Ovary (tissue), 9 donors: ENCODE measurements around the gene PBX1. TPM values are rescaled to one million over a fixed set of nuclear protein-coding genes. Genes with fewer than 3 reads are reported as not detected.
A peak's percentile ranks its signal among the peaks of the same experiment; 100 is the strongest.

ENCODE experiments used
- DNase-seq, 5 donors: peaks; one replicate each; pipeline ENCODE4 v3.0.0-alpha.2; 2019 to 2020
- H3K27ac ChIP-seq, 2 donors: fragments of 200-600 bp; one replicate each; pipeline versions ENCODE4 v1.5.1 to v1.8.0; 2019 to 2022
- H3K27me3 ChIP-seq: fragments of 200-600 bp; one replicate; pipeline ENCODE4 v1.8.0; 2022
- H3K36me3 ChIP-seq: fragments of 200-600 bp; sonication (generic); one replicate; pipeline ENCODE4 v1.5.1; 2019
- H3K4me1 ChIP-seq: one replicate; pipeline ENCODE4 v1.8.1; 2013; ENCODE audit warnings: mild to moderate bottlenecking, moderate library complexity; ENCODE audit not compliant: insufficient read depth
- H3K4me3 ChIP-seq: fragments of 200-600 bp; sonication (generic); one replicate; pipeline ENCODE4 v1.5.1; 2017
- H3K9me3 ChIP-seq, 2 donors: fragments of 200-600 bp in 1 of 2; sonication (generic) in 1 of 2; one replicate each; pipeline versions ENCODE4 v1.5.1 to v1.8.1; 2013 to 2019; ENCODE audit warnings: mild to moderate bottlenecking in 1 of 2, moderate library complexity in 1 of 2
- CTCF ChIP-seq, 3 donors: fragments of 450-650 bp in 2 of 3; fragments of 200-600 bp in 1 of 3; IDR thresholded peaks; one replicate each; pipeline versions ENCODE4 v1.5.1 to v1.8.0; 2016 to 2022; ENCODE audit warnings: antibody characterized with exemption in 3 of 3, mild to moderate bottlenecking in 1 of 3
- EP300 ChIP-seq: sonication (generic); formaldehyde crosslinking; IDR thresholded peaks from one replicate; pipeline ENCODE4 v1.6.1; 2017; ENCODE audit warnings: antibody characterized with exemption
- POLR2A ChIP-seq: fragments of 450-650 bp; IDR thresholded peaks from one replicate; pipeline ENCODE4 v1.6.1; 2017; ENCODE audit warnings: antibody characterized with exemption, mild to moderate bottlenecking, moderate library complexity
- WGBS, 3 donors: extraction: QIAGEN DNeasy Blood & Tissue Kit in 1 of 3; methylation state at CpG; one replicate each; pipeline versions ENCODE4 v1.1.5 to v1.1.7; 2013 to 2017; 5-methylcytosine and 5-hydroxymethylcytosine counted together
- intact Hi-C, 4 donors: fragments of 100-400 bp; cut with DNase I; formaldehyde crosslinking; loops; one replicate each; pipeline versions ENCODE4 v1.11.0 to v1.15.1; 2022 to 2023
- polyA plus RNA-seq, 2 donors: library from polyadenylated mRNA; stranded (reverse); fragments of 200-250 nt in 1 of 2; fragments of 350-450 nt in 1 of 2; fragmentation: Illumina TruSeq in 1 of 2; extraction: RNeasy Lipid Tissue Mini Kit (QIAGEN cat#74804) in 1 of 2; gene quantifications; one replicate each; pipeline ENCODE4 v1.2.3, GENCODE V29; 2013 to 2014
- total RNA-seq, 7 donors: library from RNA; depleted of rRNA in 2 of 7; stranded (reverse); fragments of >200 nt in 2 of 7; fragmentation: NEBNext Ultra II Directional in 3 of 7; extraction: Animal tissue kit (Norgen Biotek cat#: 25700) in 3 of 7; gene quantifications; one replicate each; pipeline versions ENCODE4 v1.1.0 to v1.2.4, GENCODE V29; 2016 to 2023
- donor health status: DM: no; HTN: no; CAD: no; lungs with moderate emphysema.
- donor health status: DM: no; HTN: no; CAD: no.
- donor health status: Bipolar disorder and iron deficiency.
- donor health status: DM: yes; HTN: yes; CAD: no.
- donor health status: DM: no; HTN: no; CAD: no.
- donor health status: DM: yes; HTN: yes; CAD: no.

Gene PBX1
- total and polyA plus RNA-seq, 9 donors: 43.7 to 220 (median 142) TPM

GRCh38 chr1:164723296-164723798 lies 164.4 kb downstream of the PBX1 start:
- H3K27me3 ChIP-seq: no peaks in the 10 kb centered on the region
- no peak overlapping the region for H3K27ac ChIP-seq
- no peak overlapping the region for H3K4me3 ChIP-seq
- no peaks in the 10 kb centered on the region for H3K9me3 ChIP-seq
- intact Hi-C loops: loop anchor here in 1 of 4 donors (10.0 kb wide), 1 partner anchor 61 kb away; no protein-coding TSS in a partner anchor
- TF ChIP-seq EP300 (no peak), CTCF (IDR thresholded peaks at IDR 0.05) (no peak), POLR2A (no peak)
- 83 to 92% (median 87%) methylated on average over 9 of the region's 9 CpGs for WGBS, 3 donors
- H3K4me1 ChIP-seq: peaks cover 31% of the 10 kb centered on the region
- DNase-seq: no peak
- H3K36me3 ChIP-seq: no peaks in the 10 kb centered on the region

DNA sequence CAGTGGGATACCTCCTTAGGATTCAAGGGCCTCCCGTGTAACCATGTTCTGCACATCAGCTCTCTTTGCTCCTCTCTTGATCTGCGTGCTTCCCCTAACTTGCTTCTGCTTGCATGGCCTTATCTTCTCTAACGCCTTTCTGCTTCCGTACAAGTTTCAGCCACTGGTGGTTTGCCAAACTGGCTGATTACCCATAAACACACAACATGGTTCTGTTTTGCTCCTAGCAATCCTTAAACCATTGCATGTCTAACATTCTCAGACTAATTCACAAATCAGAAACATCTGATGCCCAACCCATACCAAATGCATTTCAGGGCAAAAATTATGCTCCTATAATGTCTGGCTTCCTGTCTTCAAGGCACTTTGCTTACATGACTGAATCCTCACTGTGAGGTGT lies 166.4 kb downstream of the PBX1 start:
- no peak for TF ChIP-seq EP300
- TF ChIP-seq CTCF (IDR thresholded peaks at IDR 0.05): no peak
- H3K4me1 ChIP-seq: peaks cover 22% of the 10 kb centered on the region

GRCh38 chr1:164726235-164726634 lies 167.3 kb downstream of the PBX1 start:
- intact Hi-C loops: loop anchor here in 1 of 4 donors (10.0 kb wide), 1 partner anchor 59 kb away; no protein-coding TSS in a partner anchor
- Histone ChIP-seq H3K27me3 (no peaks in the 10 kb centered on the region), H3K36me3 (no peaks in the 10 kb centered on the region), H3K4me1 (peaks cover 17% of the 10 kb centered on the region), H3K4me3 (no peak overlapping the region), H3K27ac (no peak overlapping the region), H3K9me3 (no peaks in the 10 kb centered on the region)
- no peak for DNase-seq
- 58 to 66% (median 58%) methylated on average over 2 of the region's 2 CpGs for WGBS, 3 donors
- no peak for TF ChIP-seq EP300
- no peak for TF ChIP-seq CTCF (IDR thresholded peaks at IDR 0.05)
- TF ChIP-seq POLR2A: no peak

More for the DNA sequence above, 166.4 kb downstream of the PBX1 start:
- Histone ChIP-seq H3K4me3 (no peak overlapping the region), H3K9me3 (no peaks in the 10 kb centered on the region), H3K27ac (no peak overlapping the region), H3K36me3 (no peaks in the 10 kb centered on the region), H3K27me3 (no peaks in the 10 kb centered on the region)
- 5 to 22% (median 13%) methylated on average over 4 of the region's 4 CpGs for WGBS, 3 donors
- DNase-seq: peak in 3 of 5 donors; percentile 41 to 68 (median 64)
- intact Hi-C loops: loop anchor here in 1 of 4 donors (10.0 kb wide), 1 partner anchor 59 kb away; no protein-coding TSS in a partner anchor

DNA sequence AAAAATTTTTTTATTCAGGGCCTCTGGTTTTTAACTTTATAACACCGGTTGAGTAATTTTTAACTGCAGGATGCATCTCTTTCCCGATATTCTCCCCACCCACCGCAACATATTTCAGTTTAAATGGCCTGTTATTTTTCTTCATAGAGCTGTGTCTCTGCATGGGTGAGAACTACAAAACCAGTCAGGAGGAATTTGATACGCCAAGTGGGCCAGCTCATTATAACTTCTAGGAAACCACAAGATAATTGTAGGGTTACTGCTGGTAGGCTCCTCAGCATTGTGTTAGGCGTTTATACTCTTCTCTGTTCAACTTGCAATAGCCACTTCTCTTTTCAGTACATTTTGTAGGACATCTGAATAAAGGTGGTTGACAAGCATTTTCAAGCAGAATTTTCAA lies 169.7 kb downstream of the PBX1 start:
- Histone ChIP-seq H3K27me3 (no peaks in the 10 kb centered on the region), H3K4me3 (no peak overlapping the region), H3K27ac (no peak overlapping the region), H3K4me1 (peaks cover 13% of the 10 kb centered on the region), H3K36me3 (no peaks in the 10 kb centered on the region), H3K9me3 (no peaks in the 10 kb centered on the region)
- no peak for DNase-seq
- TF ChIP-seq POLR2A (no peak), CTCF (IDR thresholded peaks at IDR 0.05) (no peak), EP300 (no peak)
- intact Hi-C loops: loop anchor here in 1 of 4 donors (10.0 kb wide), 1 partner anchor 56 kb away; no protein-coding TSS in a partner anchor
- WGBS, 3 donors: 79 to 85% (median 83%) methylated on average over 5 of the region's 5 CpGs
